SK-N-SH (cell line): Measurements from ENCODE around the gene KLC1. TPM values are rescaled to one million over a fixed set of nuclear protein-coding genes. Genes with fewer than 3 reads are reported as not detected.

Experiments
- CTCF ChIA-PET: fragments of 300-600, 350-600 bp; formaldehyde crosslinking; extraction: SDS; loops from one replicate; lab custom pipeline; 2021; lab: Yijun Ruan, JAX
- POLR2A ChIA-PET: fragments of 350-600 bp; sonication (Branson Sonifier 250); formaldehyde crosslinking; extraction: SDS; loops from one replicate; lab custom pipeline; 2020; ENCODE audit warnings: antibody characterized with exemption, inconsistent platforms; lab: Yijun Ruan, JAX
- DNase-seq: peaks from one replicate; pipeline ENCODE4 v3.0.0; 2012
- H2AFZ ChIP-seq: fragments of 200-600 bp; sonication (generic); 2 replicates; pipeline ENCODE4 v1.8.1; 2016; ENCODE audit warnings: antibody characterized with exemption, mild to moderate bottlenecking, low read depth
- H3F3A ChIP-seq: fragments of 200-600 bp; sonication (generic); replicated peaks from 2 replicates; pipeline ENCODE3; 2016; ENCODE audit warnings: antibody characterized with exemption, mild to moderate bottlenecking; ENCODE audit not compliant: insufficient read depth
- H3K27ac ChIP-seq, 2 experiments: fragments of 200-500 bp in 1 of 2; fragments of 200-600 bp in 1 of 2; sonication (Bioruptor generic) in 1 of 2; sonication (generic), shearing (Covaris generic) in 1 of 2; 2 replicates each; pipeline versions ENCODE4 v1.5.1 to v1.6.1; 2014 to 2016; ENCODE audit warnings: low read depth in 2 of 2, inconsistent platforms in 1 of 2, low read length in 1 of 2, mild to moderate bottlenecking in 1 of 2, mixed read lengths in 1 of 2
- H3K27me3 ChIP-seq: fragments of 200-600 bp; sonication (generic), shearing (Covaris generic); 2 replicates; pipeline ENCODE4 v1.6.1; 2016; ENCODE audit warnings: mixed run types; ENCODE audit not compliant: insufficient read depth
- H3K36me3 ChIP-seq, 2 experiments: fragments of 200-500 bp in 1 of 2; fragments of 200-600 bp in 1 of 2; sonication (Bioruptor generic) in 1 of 2; sonication (generic) in 1 of 2; replicated peaks in 1 of 2; 2 replicates each; pipeline versions ENCODE3 to v1.5.1; 2014 to 2016; ENCODE audit warnings: low read length in 1 of 2, mild to moderate bottlenecking in 1 of 2; ENCODE audit not compliant: insufficient read depth in 2 of 2, control insufficient read depth in 1 of 2
- H3K4me1 ChIP-seq, 2 experiments: fragments of 200-500 bp in 1 of 2; fragments of 200-600 bp in 1 of 2; sonication (Bioruptor generic) in 1 of 2; sonication (generic), shearing (Covaris generic) in 1 of 2; 2 replicates each; pipeline versions ENCODE4 v1.5.1 to v1.6.1; 2014 to 2016; ENCODE audit warnings: low read depth in 1 of 2, low read length in 1 of 2, mixed run types in 1 of 2; ENCODE audit not compliant: insufficient read depth in 2 of 2, control insufficient read depth in 1 of 2
- H3K4me2 ChIP-seq: fragments of 200-600 bp; sonication (generic), shearing (Covaris generic); 2 replicates; pipeline ENCODE4 v1.6.1; 2017; ENCODE audit warnings: mixed run types
- H3K4me3 ChIP-seq, 2 experiments: fragments of 200-500 bp in 1 of 2; fragments of 200-600 bp in 1 of 2; sonication (Bioruptor generic) in 1 of 2; sonication (generic), shearing (Covaris generic) in 1 of 2; 2 replicates each; pipeline versions ENCODE4 v1.5.1 to v1.8.1; 2014 to 2016; ENCODE audit warnings: low read depth in 2 of 2, inconsistent platforms in 1 of 2, low read length in 1 of 2, mild to moderate bottlenecking in 1 of 2, mixed read lengths in 1 of 2, moderate library complexity in 1 of 2
- H3K79me2 ChIP-seq: fragments of 200-600 bp; sonication (generic); 2 replicates; pipeline ENCODE4 v1.8.1; 2017; ENCODE audit warnings: mild to moderate bottlenecking; ENCODE audit not compliant: insufficient read depth
- H3K9ac ChIP-seq: fragments of 200-600 bp; sonication (generic); 2 replicates; pipeline ENCODE4 v1.6.1; 2017; ENCODE audit warnings: mixed run types
- H3K9me2 ChIP-seq: fragments of 200-600 bp; sonication (generic); 2 replicates; pipeline ENCODE4 v1.6.1; 2017; ENCODE audit warnings: mixed run types
- H3K9me3 ChIP-seq: fragments of 200-600 bp; sonication (generic); 2 replicates; pipeline ENCODE4 v1.6.1; 2017; ENCODE audit warnings: mixed run types, mild to moderate bottlenecking, moderate library complexity
- H4K20me1 ChIP-seq: fragments of 200-600 bp; sonication (generic); 2 replicates; pipeline ENCODE4 v1.6.1; 2017; ENCODE audit warnings: mild to moderate bottlenecking, mixed run types; ENCODE audit not compliant: insufficient read depth
- CHD2 ChIP-seq: fragments of 150-350 bp; IDR thresholded peaks from 2 replicates; pipeline ENCODE4 v1.6.1; 2018; ENCODE audit warnings: low read length; ENCODE audit not compliant: partially characterized antibody
- ELF1 ChIP-seq: IDR thresholded peaks from 2 replicates; pipeline ENCODE4 v1.4.0; 2012
- EP300 ChIP-seq, 2 experiments: IDR thresholded peaks; 2 replicates each; pipeline versions ENCODE4 v1.4.0 to v1.6.1; 2012; ENCODE audit warnings: borderline replicate concordance in 1 of 2, low read depth in 1 of 2, low read length in 1 of 2
- EZH2phosphoT487 ChIP-seq: fragments of 200-600 bp; sonication (generic); IDR thresholded peaks from 2 replicates; pipeline ENCODE4 v1.6.1; 2017; ENCODE audit warnings: low read depth, mixed run types, mild to moderate bottlenecking, antibody characterized with exemption, moderate library complexity, borderline replicate concordance
- FOXM1 ChIP-seq: IDR thresholded peaks from 2 replicates; pipeline ENCODE4 v1.4.0; 2012; ENCODE audit warnings: low read depth, mild to moderate bottlenecking
- GATA2 ChIP-seq: sonication (generic); formaldehyde crosslinking; IDR thresholded peaks from 2 replicates; pipeline ENCODE4 v1.5.0; 2020; ENCODE audit warnings: mild to moderate bottlenecking, missing genetic modification reagents
- JUND ChIP-seq: IDR thresholded peaks from 2 replicates; pipeline ENCODE4 v1.4.0; 2012
- MXI1 ChIP-seq: IDR thresholded peaks from 2 replicates; pipeline ENCODE4 v1.6.1; 2012; ENCODE audit warnings: mild to moderate bottlenecking, low read depth, low read length, improper control_type of control experiment
- NRF1 ChIP-seq: IDR thresholded peaks from 2 replicates; pipeline ENCODE4 v1.6.1; 2012; ENCODE audit warnings: low read depth, mild to moderate bottlenecking, low read length
- RCOR1 ChIP-seq: fragments of 150-350 bp; IDR thresholded peaks from 2 replicates; pipeline ENCODE4 v1.6.1; 2017; ENCODE audit warnings: antibody characterized with exemption, low read length
- RFX5 ChIP-seq: IDR thresholded peaks from 2 replicates; pipeline ENCODE4 v1.6.1; 2012; ENCODE audit warnings: mild to moderate bottlenecking, improper control_type of control experiment, low read length
- RXRA ChIP-seq: IDR thresholded peaks from 2 replicates; pipeline ENCODE4 v1.4.0; 2012; ENCODE audit warnings: low read depth, mild to moderate bottlenecking, borderline replicate concordance
- SMC3 ChIP-seq: IDR thresholded peaks from 2 replicates; pipeline ENCODE4 v1.6.1; 2012; ENCODE audit warnings: low read depth, low read length, improper control_type of control experiment
- TAF1 ChIP-seq: IDR thresholded peaks from 2 replicates; pipeline ENCODE4 v1.6.1; 2012; ENCODE audit warnings: low read depth, mild to moderate bottlenecking, low read length, moderate library complexity, borderline replicate concordance
- YY1 ChIP-seq: IDR thresholded peaks from 2 replicates; pipeline ENCODE4 v1.4.0; 2012; ENCODE audit warnings: low read depth, mild to moderate bottlenecking
- ZBTB33 ChIP-seq: IDR thresholded peaks from 2 replicates; pipeline ENCODE4 v1.4.0; 2012; ENCODE audit warnings: low read depth, borderline replicate concordance
- WGBS: methylation state at CpG from one replicate; pipeline ENCODE4 v1.1.6; 2017; ENCODE audit warnings: low lambda C conversion rate; 5-methylcytosine and 5-hydroxymethylcytosine counted together
- polyA plus RNA-seq, 3 experiments: library from polyadenylated mRNA; depleted of rRNA; stranded (reverse); fragments of >200 nt; gene quantifications; 2 replicates each; pipeline ENCODE4 v1.2.3, GENCODE V29; 2012
- TF ChIP-seq, protein P1 (sequence below): IDR thresholded peaks from 2 replicates; pipeline ENCODE4 v1.6.1; 2012; ENCODE audit warnings: mild to moderate bottlenecking, low read depth, low read length, moderate library complexity

The KLC1 gene
- polyA plus RNA-seq, 1 of the 3 experiments (the other 2 are of a cell fraction) = 308 TPM

DNA sequence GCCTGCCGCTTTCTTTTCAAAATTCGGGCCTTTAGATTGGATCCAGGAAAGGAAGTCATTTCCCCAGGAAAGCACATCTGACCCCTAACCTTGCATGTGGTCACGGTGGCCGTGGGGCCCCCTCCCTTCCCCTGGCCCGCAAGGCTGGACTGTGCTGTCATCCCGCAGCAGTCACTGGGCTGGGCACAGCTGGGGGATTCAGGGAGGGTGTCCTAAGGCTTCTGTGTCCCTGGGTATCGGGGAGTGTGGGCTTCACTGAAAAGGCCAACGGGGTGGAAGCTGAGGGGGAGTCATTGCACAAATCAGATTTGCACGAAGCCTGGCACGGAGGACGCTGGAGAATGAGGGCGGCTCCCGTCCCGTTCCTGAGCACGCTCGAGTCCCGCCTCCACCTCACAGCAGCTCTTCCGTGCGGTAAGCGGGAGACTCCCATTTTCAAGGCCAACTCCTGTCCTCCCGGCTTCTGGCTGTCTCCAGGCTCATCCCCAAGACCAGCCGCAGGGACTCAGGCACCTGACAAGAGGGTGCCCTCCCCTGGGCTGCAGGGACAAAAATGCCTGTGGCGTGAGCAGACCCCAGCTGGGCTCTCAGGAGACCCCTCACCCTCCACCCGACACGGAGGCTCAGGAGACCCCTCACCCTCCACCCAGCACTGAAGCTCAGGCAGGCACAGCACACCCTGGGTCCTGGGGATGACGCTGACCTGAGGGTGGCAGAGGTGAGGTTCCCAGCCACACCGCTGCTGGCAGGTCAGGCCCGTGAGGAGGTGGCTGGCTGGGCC lies 76.7 kb downstream of the KLC1 start:
- WGBS = 91% methylated on average over 17 of the region's 28 CpGs
- no peak overlapping the region for H3K4me2 ChIP-seq
- no peaks in the 10 kb centered on the region for H3K27me3 ChIP-seq
- POLR2A ChIA-PET = no interaction called here
- H3K9ac ChIP-seq = no peak overlapping the region
- H3K27ac ChIP-seq = no peak overlapping the region
- CTCF ChIA-PET = interaction anchor here (1.3 kb wide), 1 partner anchor 98 kb away, joined by 4 read pairs; no protein-coding TSS in a partner anchor
- no peaks in the 10 kb centered on the region for H4K20me1 ChIP-seq
- no peak for TF ChIP-seq FOXM1
- TF ChIP-seq RCOR1 = no peak
- TF ChIP-seq JUND = no peak
- no peak for TF ChIP-seq RXRA
- TF ChIP-seq MXI1 = no peak
- no peak for TF ChIP-seq CHD2
- TF ChIP-seq TAF1 = no peak
- no peak for TF ChIP-seq ELF1
- TF ChIP-seq, protein P1, sequence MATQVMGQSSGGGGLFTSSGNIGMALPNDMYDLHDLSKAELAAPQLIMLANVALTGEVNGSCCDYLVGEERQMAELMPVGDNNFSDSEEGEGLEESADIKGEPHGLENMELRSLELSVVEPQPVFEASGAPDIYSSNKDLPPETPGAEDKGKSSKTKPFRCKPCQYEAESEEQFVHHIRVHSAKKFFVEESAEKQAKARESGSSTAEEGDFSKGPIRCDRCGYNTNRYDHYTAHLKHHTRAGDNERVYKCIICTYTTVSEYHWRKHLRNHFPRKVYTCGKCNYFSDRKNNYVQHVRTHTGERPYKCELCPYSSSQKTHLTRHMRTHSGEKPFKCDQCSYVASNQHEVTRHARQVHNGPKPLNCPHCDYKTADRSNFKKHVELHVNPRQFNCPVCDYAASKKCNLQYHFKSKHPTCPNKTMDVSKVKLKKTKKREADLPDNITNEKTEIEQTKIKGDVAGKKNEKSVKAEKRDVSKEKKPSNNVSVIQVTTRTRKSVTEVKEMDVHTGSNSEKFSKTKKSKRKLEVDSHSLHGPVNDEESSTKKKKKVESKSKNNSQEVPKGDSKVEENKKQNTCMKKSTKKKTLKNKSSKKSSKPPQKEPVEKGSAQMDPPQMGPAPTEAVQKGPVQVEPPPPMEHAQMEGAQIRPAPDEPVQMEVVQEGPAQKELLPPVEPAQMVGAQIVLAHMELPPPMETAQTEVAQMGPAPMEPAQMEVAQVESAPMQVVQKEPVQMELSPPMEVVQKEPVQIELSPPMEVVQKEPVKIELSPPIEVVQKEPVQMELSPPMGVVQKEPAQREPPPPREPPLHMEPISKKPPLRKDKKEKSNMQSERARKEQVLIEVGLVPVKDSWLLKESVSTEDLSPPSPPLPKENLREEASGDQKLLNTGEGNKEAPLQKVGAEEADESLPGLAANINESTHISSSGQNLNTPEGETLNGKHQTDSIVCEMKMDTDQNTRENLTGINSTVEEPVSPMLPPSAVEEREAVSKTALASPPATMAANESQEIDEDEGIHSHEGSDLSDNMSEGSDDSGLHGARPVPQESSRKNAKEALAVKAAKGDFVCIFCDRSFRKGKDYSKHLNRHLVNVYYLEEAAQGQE = no peak
- no peak for TF ChIP-seq SMC3
- TF ChIP-seq RFX5 = no peak
- no peak for TF ChIP-seq YY1
- TF ChIP-seq NRF1 = no peak
- no peak for TF ChIP-seq ZBTB33
- no peak for TF ChIP-seq EP300 (IDR thresholded peaks at IDR 0.05; ENCODE audit: borderline replicate concordance in 1 of 2, low read depth in 1 of 2, low read length in 1 of 2)
- TF ChIP-seq EZH2phosphoT487 = no peak
- no peak for TF ChIP-seq GATA2
- TF ChIP-seq, all 33 proteins: peak for 0
- Histone ChIP-seq H3K4me3 (no peak overlapping the region), H3K36me3 (peaks cover 7 to 73% of the 10 kb centered on the region in 2 experiments), H3K9me2 (no peaks in the 10 kb centered on the region), H2AFZ (no peak overlapping the region), H3K4me1 (peaks cover 0 to 16% of the 10 kb centered on the region in 2 experiments; a peak in 1 of 4 replicates), H3K79me2 (no peaks in the 10 kb centered on the region), H3F3A (peaks cover 2% of the 10 kb centered on the region), H3K9me3 (no peaks in the 10 kb centered on the region)
- DNase-seq = no peak
